ENCODE measurements around the gene TEX22.

Gene TEX22

DNA sequence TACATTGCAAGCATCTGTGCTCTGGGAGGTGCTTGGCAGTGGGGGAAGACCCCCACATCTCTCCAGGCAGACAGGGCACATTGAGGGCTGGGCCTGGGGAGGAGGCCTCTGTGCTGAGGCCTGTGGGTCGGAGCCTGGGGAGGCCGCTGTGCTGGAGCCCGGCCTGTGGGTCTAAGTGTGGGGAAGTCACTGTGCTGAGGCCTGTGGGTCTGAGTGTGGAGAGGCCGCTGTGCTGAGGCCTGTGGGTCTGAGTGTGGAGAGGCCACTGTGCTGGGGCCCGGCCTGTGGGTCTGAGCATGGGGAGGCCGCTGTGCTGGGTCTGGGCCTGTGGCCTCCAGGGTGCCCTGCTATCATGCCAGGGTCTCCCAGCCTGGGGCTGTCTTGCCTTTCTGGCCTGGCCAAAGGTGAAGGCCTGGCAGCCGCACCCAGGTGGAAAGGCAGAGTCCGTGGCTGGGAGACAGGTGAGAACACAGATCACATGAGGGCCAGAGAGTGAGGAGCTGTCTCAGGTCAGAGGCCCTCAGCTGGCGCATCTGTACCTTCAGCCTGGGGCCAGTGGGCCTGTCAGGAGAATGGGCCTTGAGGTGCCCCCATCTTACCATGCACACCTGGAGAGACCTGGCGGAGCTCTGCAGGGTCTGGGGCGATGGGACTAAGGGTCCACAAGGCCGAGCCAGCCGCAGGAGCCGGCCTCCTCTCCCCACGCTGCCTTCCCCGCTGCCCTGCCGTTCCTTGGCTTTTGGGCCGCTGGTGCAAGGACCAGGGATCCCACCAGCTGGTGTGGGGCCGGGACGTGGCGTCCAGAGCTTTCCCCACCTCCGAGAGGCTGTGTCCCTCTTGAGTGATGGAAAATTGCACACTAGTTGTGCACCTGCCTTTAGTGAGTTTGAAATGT lies 57.7 kb downstream of the TEX22 start:
- no peak overlapping the region for H3K4me3 ChIP-seq (ENCODE audit: control insufficient read depth in 1 of 7, extremely low read depth in 1 of 7, insufficient read depth in 4 of 7, low read depth in 2 of 7, low read length in 6 of 7)
- 94% methylated on average over 21 of the region's 22 CpGs for whole genome bisulfite sequencing (ENCODE audit: insufficient coverage)
- DNase-seq = no peak
- H3K27ac ChIP-seq (ENCODE audit: insufficient read depth in 1 of 2, low read depth in 1 of 2, low read length in 2 of 2, poor library complexity in 1 of 2, severe bottlenecking in 2 of 2) = no peak overlapping the region
- CTCF ChIA-PET = interaction anchor here (1.3 to 1.9 kb wide), 5 partner anchors 7 to 85 kb away, joined by 3 to 10 read pairs (median 6); no protein-coding TSS in a partner anchor
- H3K9me3 ChIP-seq (ENCODE audit: control extremely low read depth in 1 of 5, control insufficient read depth in 4 of 5, insufficient read depth in 2 of 5, low read depth in 1 of 5, low read length in 4 of 5) = no peaks in the 10 kb centered on the region
- H3K36me3 ChIP-seq (ENCODE audit: control insufficient read depth in 4 of 4, insufficient read depth in 4 of 4, low read length in 3 of 4) = peaks cover 3 to 72% (median 53%) of the 10 kb centered on the region in 4 experiments
- no peaks in the 10 kb centered on the region for H3K4me1 ChIP-seq (ENCODE audit: control extremely low read depth in 1 of 4, control insufficient read depth in 4 of 4, insufficient read depth in 4 of 4, low read length in 3 of 4)
- POLR2A ChIA-PET = no interaction called here
- H3K27me3 ChIP-seq (replicated peaks in 2 of 5; ENCODE audit: control insufficient read depth in 4 of 5, insufficient read depth in 5 of 5, low read length in 4 of 5) = no peaks in the 10 kb centered on the region

DNA sequence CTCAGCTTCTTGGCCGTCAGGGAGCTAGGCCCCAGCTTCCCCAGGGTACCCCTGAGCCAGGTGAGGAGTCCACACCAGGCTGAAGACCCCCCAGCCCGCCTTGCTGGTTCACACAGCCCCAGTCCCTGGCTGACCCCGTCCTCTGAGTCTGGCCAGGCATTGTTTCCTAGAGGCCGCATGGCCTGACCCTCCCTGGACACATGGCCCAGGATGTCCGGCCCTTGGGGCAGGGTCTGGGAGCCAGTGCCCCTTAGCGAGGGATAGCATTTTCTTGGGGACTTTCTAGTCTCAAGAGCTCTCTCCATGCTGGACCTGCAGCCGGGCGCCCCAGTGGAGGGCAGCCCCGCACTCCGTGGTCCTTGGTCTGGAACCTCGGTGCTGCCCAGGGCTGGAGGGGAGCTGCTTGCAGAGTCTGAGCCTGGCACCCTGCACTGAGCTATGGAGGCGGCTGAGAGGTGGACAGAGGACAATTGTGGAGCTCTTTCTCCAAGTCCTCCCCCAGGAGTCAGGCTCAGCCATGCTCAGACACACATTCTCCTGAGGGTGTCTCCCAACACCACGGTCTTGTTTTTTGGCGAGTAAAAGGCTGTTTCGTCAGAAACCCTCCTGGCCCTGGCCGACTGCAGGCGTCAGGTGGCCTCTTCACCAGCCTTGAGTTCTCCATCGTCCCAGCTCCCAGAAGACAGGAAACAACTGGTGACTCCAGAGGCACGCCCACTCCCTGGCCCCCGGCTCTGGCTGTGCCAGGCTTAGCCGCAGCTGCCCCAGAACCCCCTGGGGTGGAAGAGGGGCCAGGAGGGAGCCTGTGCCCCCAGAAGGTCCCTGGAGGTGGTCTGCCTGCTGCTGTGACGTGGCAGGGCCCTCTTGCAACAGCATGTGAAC lies 58.6 kb downstream of the TEX22 start:
- H3K27ac ChIP-seq (ENCODE audit: insufficient read depth in 1 of 2, low read depth in 1 of 2, low read length in 2 of 2, poor library complexity in 1 of 2, severe bottlenecking in 2 of 2) = no peak overlapping the region
- H3K4me3 ChIP-seq (ENCODE audit: control insufficient read depth in 1 of 7, extremely low read depth in 1 of 7, insufficient read depth in 4 of 7, low read depth in 2 of 7, low read length in 6 of 7) = no peak overlapping the region
- no peaks in the 10 kb centered on the region for H3K4me1 ChIP-seq (ENCODE audit: control extremely low read depth in 1 of 4, control insufficient read depth in 4 of 4, insufficient read depth in 4 of 4, low read length in 3 of 4)
- POLR2A ChIA-PET = no interaction called here
- CTCF ChIA-PET = interaction anchor here (0.9 to 1.9 kb wide), 9 partner anchors 8 to 87 kb away, joined by 3 to 10 read pairs (median 4); partner anchors contain the start of gene CRIP1
- H3K9me3 ChIP-seq (ENCODE audit: control extremely low read depth in 1 of 5, control insufficient read depth in 4 of 5, insufficient read depth in 2 of 5, low read depth in 1 of 5, low read length in 4 of 5) = no peaks in the 10 kb centered on the region
- H3K36me3 ChIP-seq (ENCODE audit: control insufficient read depth in 4 of 4, insufficient read depth in 4 of 4, low read length in 3 of 4) = peaks cover 6 to 75% (median 55%) of the 10 kb centered on the region in 4 experiments
- 96% methylated on average over 19 of the region's 22 CpGs for WGBS (ENCODE audit: insufficient coverage)
- no peak for DNase-seq
- no peaks in the 10 kb centered on the region for H3K27me3 ChIP-seq (replicated peaks in 2 of 5; ENCODE audit: control insufficient read depth in 4 of 5, insufficient read depth in 5 of 5, low read length in 4 of 5)

DNA sequence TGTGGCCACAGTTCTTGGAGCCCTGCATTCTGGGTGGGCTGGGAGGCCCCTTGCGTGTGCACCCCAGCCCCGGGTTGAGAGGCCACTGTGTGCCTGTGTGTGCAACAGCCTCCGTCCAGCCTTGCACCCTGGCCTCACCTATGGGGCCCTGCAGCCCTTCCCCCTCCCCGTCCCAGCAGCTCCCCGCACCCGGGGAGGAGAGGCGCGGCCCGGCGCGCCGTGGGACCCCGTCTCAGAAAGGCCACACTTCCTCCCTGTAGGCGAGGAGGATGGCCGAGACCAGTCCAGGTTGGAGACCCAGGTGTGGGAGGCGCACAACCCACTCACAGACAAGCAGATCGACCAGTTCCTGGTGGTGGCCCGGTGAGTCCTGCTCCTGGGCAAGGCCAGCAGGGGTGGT lies 59.7 kb downstream of the TEX22 start:
- CTCF ChIA-PET = interaction anchor here (1.5 to 1.9 kb wide), 4 partner anchors 15 to 32 kb away, joined by 4 to 6 read pairs (median 4); partner anchors contain the start of gene CRIP1
- H3K4me3 ChIP-seq (ENCODE audit: control insufficient read depth in 1 of 7, extremely low read depth in 1 of 7, insufficient read depth in 4 of 7, low read depth in 2 of 7, low read length in 6 of 7) = no peak overlapping the region
- peaks cover 5 to 73% (median 51%) of the 10 kb centered on the region in 4 experiments for H3K36me3 ChIP-seq (ENCODE audit: control insufficient read depth in 4 of 4, insufficient read depth in 4 of 4, low read length in 3 of 4)
- POLR2A ChIA-PET = no interaction called here
- DNase-seq = no peak
- no peaks in the 10 kb centered on the region for H3K27me3 ChIP-seq (replicated peaks in 2 of 5; ENCODE audit: control insufficient read depth in 4 of 5, insufficient read depth in 5 of 5, low read length in 4 of 5)
- no peak overlapping the region for H3K27ac ChIP-seq (ENCODE audit: insufficient read depth in 1 of 2, low read depth in 1 of 2, low read length in 2 of 2, poor library complexity in 1 of 2, severe bottlenecking in 2 of 2)
- WGBS (ENCODE audit: insufficient coverage) = 90% methylated on average over 11 of the region's 18 CpGs
- H3K9me3 ChIP-seq (ENCODE audit: control extremely low read depth in 1 of 5, control insufficient read depth in 4 of 5, insufficient read depth in 2 of 5, low read depth in 1 of 5, low read length in 4 of 5) = no peaks in the 10 kb centered on the region
- no peaks in the 10 kb centered on the region for H3K4me1 ChIP-seq (ENCODE audit: control extremely low read depth in 1 of 4, control insufficient read depth in 4 of 4, insufficient read depth in 4 of 4, low read length in 3 of 4)

DNA sequence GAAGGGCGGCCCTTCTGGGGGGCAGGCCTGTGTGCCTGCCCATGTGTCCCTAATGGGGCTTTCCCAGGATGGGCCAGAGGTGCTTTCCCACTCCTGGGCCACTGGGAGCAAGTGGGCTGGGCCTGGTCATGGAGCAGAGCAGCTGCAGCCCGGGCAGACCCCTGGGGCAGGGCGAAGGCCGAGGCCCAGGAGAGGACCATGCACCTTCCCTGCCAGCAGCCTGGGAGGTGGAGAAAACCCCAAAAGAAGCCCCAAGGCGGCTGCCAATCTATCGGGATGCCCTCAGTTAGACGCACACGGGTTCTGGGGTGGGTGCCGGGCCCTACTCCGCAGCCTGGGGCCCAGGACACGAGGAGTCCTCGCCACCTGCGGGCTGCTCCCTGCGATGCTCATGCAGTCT lies 60.2 kb downstream of the TEX22 start:
- Histone ChIP-seq H3K27me3 (replicated peaks in 2 of 5; ENCODE audit: control insufficient read depth in 4 of 5, insufficient read depth in 5 of 5, low read length in 4 of 5) (no peaks in the 10 kb centered on the region), H3K9me3 (ENCODE audit: control extremely low read depth in 1 of 5, control insufficient read depth in 4 of 5, insufficient read depth in 2 of 5, low read depth in 1 of 5, low read length in 4 of 5) (no peaks in the 10 kb centered on the region), H3K4me1 (ENCODE audit: control extremely low read depth in 1 of 4, control insufficient read depth in 4 of 4, insufficient read depth in 4 of 4, low read length in 3 of 4) (no peaks in the 10 kb centered on the region), H3K36me3 (ENCODE audit: control insufficient read depth in 4 of 4, insufficient read depth in 4 of 4, low read length in 3 of 4) (peaks cover 5 to 75% (median 53%) of the 10 kb centered on the region in 4 experiments), H3K4me3 (ENCODE audit: control insufficient read depth in 1 of 7, extremely low read depth in 1 of 7, insufficient read depth in 4 of 7, low read depth in 2 of 7, low read length in 6 of 7) (no peak overlapping the region), H3K27ac (ENCODE audit: insufficient read depth in 1 of 2, low read depth in 1 of 2, low read length in 2 of 2, poor library complexity in 1 of 2, severe bottlenecking in 2 of 2) (no peak overlapping the region)
- no peak for DNase-seq
- ChIA-PET CTCF (interaction anchor here (0.7 kb wide), 1 partner anchor 82 kb away, joined by 3 read pairs; no protein-coding TSS in a partner anchor), POLR2A (no interaction called here)
- 90% methylated on average over 11 of the region's 14 CpGs for WGBS (ENCODE audit: insufficient coverage)

DNA sequence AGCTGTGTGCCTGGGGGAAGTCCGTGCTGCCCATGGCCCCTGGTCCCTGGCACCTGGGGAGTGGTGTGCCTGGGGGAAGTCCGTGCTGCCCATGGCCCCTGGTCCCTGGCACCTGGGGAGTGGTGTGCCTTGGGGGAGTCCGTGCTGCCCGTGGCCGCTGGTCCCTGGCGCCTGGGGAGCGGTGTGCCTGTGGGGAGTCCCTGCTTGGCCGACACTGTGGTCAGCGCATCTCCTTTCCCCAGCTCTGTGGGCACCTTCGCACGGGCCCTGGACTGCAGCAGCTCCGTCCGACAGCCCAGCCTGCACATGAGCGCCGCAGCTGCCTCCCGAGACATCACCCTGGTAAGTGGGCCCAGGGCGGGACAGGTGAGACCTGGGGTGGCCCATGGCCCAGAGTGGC lies 61.8 kb downstream of the TEX22 start:
- Histone ChIP-seq H3K27me3 (replicated peaks in 2 of 5; ENCODE audit: control insufficient read depth in 4 of 5, insufficient read depth in 5 of 5, low read length in 4 of 5) (no peaks in the 10 kb centered on the region), H3K27ac (ENCODE audit: insufficient read depth in 1 of 2, low read depth in 1 of 2, low read length in 2 of 2, poor library complexity in 1 of 2, severe bottlenecking in 2 of 2) (no peak overlapping the region), H3K4me3 (ENCODE audit: control insufficient read depth in 1 of 7, extremely low read depth in 1 of 7, insufficient read depth in 4 of 7, low read depth in 2 of 7, low read length in 6 of 7) (no peak overlapping the region), H3K9me3 (ENCODE audit: control extremely low read depth in 1 of 5, control insufficient read depth in 4 of 5, insufficient read depth in 2 of 5, low read depth in 1 of 5, low read length in 4 of 5) (no peaks in the 10 kb centered on the region), H3K36me3 (ENCODE audit: control insufficient read depth in 4 of 4, insufficient read depth in 4 of 4, low read length in 3 of 4) (peaks cover 5 to 77% (median 58%) of the 10 kb centered on the region in 4 experiments), H3K4me1 (ENCODE audit: control extremely low read depth in 1 of 4, control insufficient read depth in 4 of 4, insufficient read depth in 4 of 4, low read length in 3 of 4) (no peaks in the 10 kb centered on the region)
- CTCF ChIA-PET = no interaction called here
- over 99% methylated on average over 17 of the region's 17 CpGs for WGBS (ENCODE audit: insufficient coverage)
- POLR2A ChIA-PET = no interaction called here
- DNase-seq = no peak

DNA sequence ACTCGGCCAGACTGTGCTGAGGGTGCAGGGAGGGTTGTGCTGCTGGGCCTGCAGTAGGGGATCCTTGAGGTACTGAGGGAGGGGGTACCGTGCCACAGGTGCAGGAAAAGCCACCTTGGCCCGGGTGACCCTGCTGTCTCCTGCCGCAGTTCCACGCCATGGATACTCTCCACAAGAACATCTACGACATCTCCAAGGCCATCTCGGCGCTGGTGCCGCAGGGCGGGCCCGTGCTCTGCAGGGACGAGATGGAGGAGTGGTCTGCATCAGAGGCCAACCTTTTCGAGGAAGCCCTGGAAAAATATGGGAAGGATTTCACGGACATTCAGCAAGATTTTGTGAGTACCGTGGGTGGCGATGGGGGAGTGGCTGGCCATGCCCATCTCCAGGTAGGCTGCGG lies 62.3 kb downstream of the TEX22 start:
- Histone ChIP-seq H3K27ac (ENCODE audit: insufficient read depth in 1 of 2, low read depth in 1 of 2, low read length in 2 of 2, poor library complexity in 1 of 2, severe bottlenecking in 2 of 2) (no peak overlapping the region), H3K9me3 (ENCODE audit: control extremely low read depth in 1 of 5, control insufficient read depth in 4 of 5, insufficient read depth in 2 of 5, low read depth in 1 of 5, low read length in 4 of 5) (no peaks in the 10 kb centered on the region), H3K36me3 (ENCODE audit: control insufficient read depth in 4 of 4, insufficient read depth in 4 of 4, low read length in 3 of 4) (peaks cover 5 to 77% (median 56%) of the 10 kb centered on the region in 4 experiments), H3K4me1 (ENCODE audit: control extremely low read depth in 1 of 4, control insufficient read depth in 4 of 4, insufficient read depth in 4 of 4, low read length in 3 of 4) (no peaks in the 10 kb centered on the region), H3K4me3 (ENCODE audit: control insufficient read depth in 1 of 7, extremely low read depth in 1 of 7, insufficient read depth in 4 of 7, low read depth in 2 of 7, low read length in 6 of 7) (no peak overlapping the region), H3K27me3 (replicated peaks in 2 of 5; ENCODE audit: control insufficient read depth in 4 of 5, insufficient read depth in 5 of 5, low read length in 4 of 5) (no peaks in the 10 kb centered on the region)
- CTCF ChIA-PET = no interaction called here
- no peak for DNase-seq
- POLR2A ChIA-PET = no interaction called here
- 98% methylated on average over 16 of the region's 17 CpGs for WGBS (ENCODE audit: insufficient coverage)
